Kidney (tissue), 14 donors: ENCODE results near the gene GADD45GIP1. TPM values are rescaled to one million over a fixed set of nuclear protein-coding genes. Genes with fewer than 3 reads are reported as not detected.

Experiments
- DNase-seq, 5 donors: peaks; one replicate each; pipeline ENCODE4 v3.0.0-alpha.2; 2013 to 2020
- FAIRE-seq: peaks from 2 replicates; lab custom pipeline; 2012; peaks lifted over from hg19 to GRCh38; lab: Jason Lieb, UNC
- H3K27ac ChIP-seq, 2 donors: one replicate each; pipeline ENCODE4 v1.7.0; 2013; ENCODE audit warnings: low read depth in 2 of 2, low read length in 2 of 2, inconsistent platforms in 1 of 2
- H3K27me3 ChIP-seq: one replicate; pipeline ENCODE4 v1.7.1; 2013; ENCODE audit warnings: low read length, inconsistent platforms; ENCODE audit not compliant: control insufficient read depth, insufficient read depth
- H3K36me3 ChIP-seq, 3 donors: one replicate each; pipeline versions ENCODE4 v1.7.0 to v1.7.1; 2013; ENCODE audit warnings: low read length in 3 of 3, control low read depth in 1 of 3, inconsistent platforms in 1 of 3; ENCODE audit not compliant: insufficient read depth in 3 of 3, control insufficient read depth in 2 of 3
- H3K4me1 ChIP-seq, 3 donors: one replicate each; pipeline versions ENCODE4 v1.7.0 to v1.7.1; 2013; ENCODE audit warnings: low read length in 3 of 3, inconsistent platforms in 1 of 3, low read depth in 1 of 3; ENCODE audit not compliant: control insufficient read depth in 2 of 3, insufficient read depth in 2 of 3
- H3K4me3 ChIP-seq, 3 donors: one replicate each; pipeline versions ENCODE4 v1.7.0 to v1.8.1; 2013; ENCODE audit warnings: low read length in 3 of 3, control low read depth in 1 of 3, inconsistent platforms in 1 of 3
- H3K9ac ChIP-seq, 3 donors: one replicate each; pipeline versions ENCODE4 v1.7.0 to v1.7.1; 2013; ENCODE audit warnings: low read length in 3 of 3, control low read depth in 1 of 3, inconsistent platforms in 1 of 3
- H3K9me3 ChIP-seq, 3 donors: one replicate each; pipeline versions ENCODE4 v1.7.0 to v1.7.1; 2013; ENCODE audit warnings: low read length in 3 of 3, control low read depth in 1 of 3, inconsistent platforms in 1 of 3; ENCODE audit not compliant: control insufficient read depth in 2 of 3, insufficient read depth in 1 of 3
- intact Hi-C: fragments of 100-400 bp; cut with DNase I; formaldehyde crosslinking; loops from one replicate; pipeline ENCODE4 v1.11.1; 2022
- polyA plus RNA-seq: library from polyadenylated mRNA; stranded (reverse); fragments of 350-450 nt; fragmentation: Illumina TruSeq; extraction: RNeasy Lipid Tissue Mini Kit (QIAGEN cat#74804); gene quantifications from one replicate; pipeline ENCODE4 v1.2.3, GENCODE V29; 2014; ENCODE audit warnings: low read depth, low replicate concordance; ENCODE audit not compliant: insufficient read depth
- total RNA-seq: library from RNA; stranded (reverse); fragmentation: NEBNext Ultra II Directional; extraction: Animal tissue kit (Norgen Biotek cat#: 25700); gene quantifications from one replicate; pipeline ENCODE4 v1.2.1, GENCODE V29; 2021
- TF ChIP-seq, protein P1 (sequence below): IDR thresholded peaks from 3 replicates; pipeline ENCODE4 v1.5.1; 2012; ENCODE audit warnings: mild to moderate bottlenecking, moderate library complexity, borderline replicate concordance; ENCODE audit not compliant: insufficient read depth; ENCODE audit errors: extremely low read depth
- donor health status: control.
- donor health status: control.
- donor health status: control.
- donor health status: control.
- donor health status: control.
- donor health status: DM: yes; HTN: yes; CAD: no.
- donor health status: Normal renal cell carcinoma (clear cell type).

GADD45GIP1 gene
- total and polyA plus RNA-seq, 2 donors from 2014 or later: 18.4 to 71.3 TPM

DNA sequence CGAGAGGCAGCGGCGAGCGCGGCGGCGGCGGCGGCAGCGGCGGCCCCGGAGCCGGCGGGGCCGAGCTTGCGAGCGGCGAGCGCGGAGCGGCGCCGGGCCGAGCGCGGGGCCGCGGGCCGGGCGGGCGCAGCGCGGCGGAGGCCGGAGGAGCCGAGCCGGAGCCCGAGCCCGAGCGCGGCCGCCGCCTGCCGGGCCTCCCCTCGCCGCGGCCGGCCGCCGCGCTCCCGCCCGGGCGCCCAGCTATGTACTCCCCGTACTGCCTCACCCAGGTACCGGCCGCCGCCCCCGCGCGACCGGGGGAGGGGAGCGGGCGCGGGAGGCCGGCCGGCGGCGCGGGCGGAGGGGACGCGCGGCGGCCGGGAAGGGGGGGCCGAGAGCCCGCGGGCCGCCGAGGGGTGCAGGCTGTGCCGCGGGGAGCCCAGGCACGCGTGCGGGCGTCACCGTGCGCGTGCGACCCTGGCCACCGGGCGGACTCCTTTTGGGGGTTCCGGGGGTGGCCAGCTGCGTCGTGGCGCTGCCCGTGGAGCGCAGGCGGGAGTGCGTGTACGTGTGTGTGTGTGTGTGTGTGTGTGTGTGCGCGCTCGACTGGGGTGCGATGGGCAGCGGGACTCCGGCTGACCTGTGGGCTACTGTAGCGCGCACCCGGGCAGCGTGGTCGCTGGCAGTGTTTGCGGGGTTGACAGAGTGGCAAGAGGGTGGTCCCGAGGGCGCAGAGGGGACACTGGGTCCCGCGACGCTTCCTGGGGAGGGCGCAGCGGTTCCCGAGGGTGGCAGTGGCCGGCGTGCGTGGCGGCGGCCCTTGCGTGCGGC is 38.8 kb upstream of the GADD45GIP1 start:
- Histone ChIP-seq H3K27me3 (peaks cover 13% of the 10 kb centered on the region), H3K27ac (peak overlapping the region; percentile 22 to 69), H3K9me3 (no peaks in the 10 kb centered on the region), H3K36me3 (peaks cover 0 to 3% (median 0%) of the 10 kb centered on the region in 3 donors), H3K9ac (peak overlapping the region in 2 of 3 donors; percentile 40 to 73), H3K4me3 (peak overlapping the region; percentile 56 to 64 (median 64)), H3K4me1 (peaks cover 0 to 15% (median 2%) of the 10 kb centered on the region in 3 donors)
- intact Hi-C loops: no loop called here
- DNase-seq: peak in 2 of 5 donors; percentile 21 to 80
- FAIRE-seq: no peak
- TF ChIP-seq, protein P1, sequence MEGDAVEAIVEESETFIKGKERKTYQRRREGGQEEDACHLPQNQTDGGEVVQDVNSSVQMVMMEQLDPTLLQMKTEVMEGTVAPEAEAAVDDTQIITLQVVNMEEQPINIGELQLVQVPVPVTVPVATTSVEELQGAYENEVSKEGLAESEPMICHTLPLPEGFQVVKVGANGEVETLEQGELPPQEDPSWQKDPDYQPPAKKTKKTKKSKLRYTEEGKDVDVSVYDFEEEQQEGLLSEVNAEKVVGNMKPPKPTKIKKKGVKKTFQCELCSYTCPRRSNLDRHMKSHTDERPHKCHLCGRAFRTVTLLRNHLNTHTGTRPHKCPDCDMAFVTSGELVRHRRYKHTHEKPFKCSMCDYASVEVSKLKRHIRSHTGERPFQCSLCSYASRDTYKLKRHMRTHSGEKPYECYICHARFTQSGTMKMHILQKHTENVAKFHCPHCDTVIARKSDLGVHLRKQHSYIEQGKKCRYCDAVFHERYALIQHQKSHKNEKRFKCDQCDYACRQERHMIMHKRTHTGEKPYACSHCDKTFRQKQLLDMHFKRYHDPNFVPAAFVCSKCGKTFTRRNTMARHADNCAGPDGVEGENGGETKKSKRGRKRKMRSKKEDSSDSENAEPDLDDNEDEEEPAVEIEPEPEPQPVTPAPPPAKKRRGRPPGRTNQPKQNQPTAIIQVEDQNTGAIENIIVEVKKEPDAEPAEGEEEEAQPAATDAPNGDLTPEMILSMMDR: no peak

DNA sequence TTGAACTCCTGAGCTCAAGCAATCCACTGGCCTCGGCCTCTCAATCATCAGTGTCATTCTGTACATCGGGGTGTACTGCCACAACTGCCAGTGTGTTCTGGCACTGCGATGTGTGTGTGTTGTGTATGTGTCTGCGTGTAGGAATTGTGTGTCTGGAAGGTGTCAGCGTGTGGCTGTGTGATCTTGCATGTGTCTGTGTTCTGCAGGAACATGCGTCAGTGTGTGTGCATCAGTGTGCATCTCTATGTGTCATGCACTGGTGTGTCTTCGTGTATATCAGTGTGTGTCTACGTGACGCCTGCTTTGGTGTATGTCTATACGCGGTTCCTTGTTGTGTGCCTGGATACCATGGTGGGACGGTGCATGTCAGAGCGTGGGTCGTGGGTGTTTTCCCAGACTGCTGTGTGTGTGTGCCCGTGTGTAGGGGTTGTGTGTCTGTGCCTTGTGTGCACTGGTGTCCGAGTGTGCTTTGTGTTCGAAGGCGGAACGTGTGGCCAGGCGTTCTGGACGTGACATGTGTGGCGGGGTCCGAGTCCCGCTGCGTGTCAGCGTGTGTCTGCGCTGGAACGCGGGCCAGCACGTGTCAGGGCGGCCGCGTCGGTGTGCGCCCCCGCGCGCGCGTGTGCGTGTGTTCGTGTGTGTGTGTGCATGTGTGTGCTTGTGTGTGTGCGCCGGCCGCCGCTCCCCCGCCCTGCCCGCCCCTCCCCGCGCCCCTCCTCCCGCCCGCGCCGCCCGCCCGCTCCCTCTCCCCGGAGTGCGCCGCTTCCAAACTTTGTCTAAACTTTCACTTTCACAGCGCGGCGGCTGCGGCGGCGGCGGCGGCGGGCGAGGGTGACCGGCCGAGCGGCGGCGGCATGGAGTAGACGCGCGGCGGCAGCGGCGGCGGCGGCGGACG is 37.9 kb upstream of the GADD45GIP1 start, which contains the start of gene NFIX:
Gene NFIX (plus strand): TSS at position 775 of the 895 bp plus-strand sequence. CDS start 363 bp downstream, outside the sequence.
- FAIRE-seq: no peak
- intact Hi-C loops: no loop called here

DNA sequence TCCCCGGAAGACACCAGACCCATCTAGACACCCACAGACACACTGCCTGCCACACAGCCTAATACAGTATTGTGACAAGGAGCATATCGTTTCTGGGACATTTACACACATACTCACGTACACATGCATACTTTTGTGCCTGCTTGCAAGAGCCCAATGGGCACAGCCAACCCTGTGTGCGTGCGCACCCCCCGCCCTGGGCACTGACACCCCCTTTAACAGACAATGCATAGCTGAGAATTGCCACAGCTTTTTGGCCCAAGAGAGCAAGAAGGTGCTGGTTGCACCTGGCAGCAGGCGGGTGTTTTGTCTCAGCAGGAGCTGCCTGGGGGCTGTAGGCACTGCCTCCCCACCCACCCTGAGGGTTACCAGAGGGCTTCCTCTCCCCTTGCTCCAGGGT is 36.5 kb upstream of the GADD45GIP1 start:
- no peak overlapping the region for H3K9ac ChIP-seq
- H3K36me3 ChIP-seq: no peaks in the 10 kb centered on the region
- no peak overlapping the region for H3K27ac ChIP-seq
- intact Hi-C loops: no loop called here
- H3K27me3 ChIP-seq: peaks cover 9% of the 10 kb centered on the region
- H3K4me3 ChIP-seq: no peak overlapping the region
- H3K4me1 ChIP-seq: peaks cover 0 to 15% (median 2%) of the 10 kb centered on the region in 3 donors
- FAIRE-seq (no peak), DNase-seq (no peak)
- TF ChIP-seq, protein P1: no peak
- H3K9me3 ChIP-seq: no peaks in the 10 kb centered on the region

More for the DNA sequence above, 37.9 kb upstream of the GADD45GIP1 start, which contains the start of gene NFIX:
- Histone ChIP-seq H3K27me3 (peaks cover 13% of the 10 kb centered on the region), H3K9ac (peak within 1 kb of the TSS; percentile 1 to 73 (median 63)), H3K36me3 (peaks cover 0 to 3% (median 0%) of the 10 kb centered on the region in 3 donors), H3K27ac (peak within 1 kb of the TSS; percentile 63 to 69), H3K4me1 (peaks cover 0 to 15% (median 2%) of the 10 kb centered on the region in 3 donors), H3K4me3 (peak within 1 kb of the TSS; percentile 56 to 94 (median 78)), H3K9me3 (no peaks in the 10 kb centered on the region)
- TF ChIP-seq, protein P1: no peak
- DNase-seq: peak in 4 of 5 donors; percentile 43 to 86 (median 78)
